ENCODE measurements around the gene PCDH9.
A peak's percentile ranks its signal among the peaks of the same experiment; 100 is the strongest.
"Not testable (repeated sequence)": the region's sequence is repeated elsewhere in the genome, so short reads cannot be mapped to it uniquely, and the experiment has no call there.

PCDH9 gene

DNA sequence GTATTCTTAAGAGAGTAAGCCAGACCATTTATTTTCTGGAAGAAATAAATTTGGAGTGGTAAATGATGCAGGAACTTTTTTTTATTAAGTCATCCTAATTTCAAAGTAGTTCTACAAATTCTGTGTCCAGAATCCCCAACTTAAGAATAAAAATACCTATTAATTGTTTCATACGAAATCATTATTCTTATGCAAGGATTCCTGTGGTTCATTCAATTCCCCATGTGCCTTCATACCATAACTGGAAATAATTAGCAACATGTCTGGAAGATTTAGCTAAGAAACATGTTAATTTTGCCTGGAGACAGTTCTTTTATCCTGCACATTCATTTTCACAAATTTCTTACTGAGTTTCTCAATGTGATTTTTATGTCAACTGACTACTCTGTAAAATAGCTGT lies 408.6 kb downstream of the PCDH9 start:
- DNase-seq = no peak

DNA sequence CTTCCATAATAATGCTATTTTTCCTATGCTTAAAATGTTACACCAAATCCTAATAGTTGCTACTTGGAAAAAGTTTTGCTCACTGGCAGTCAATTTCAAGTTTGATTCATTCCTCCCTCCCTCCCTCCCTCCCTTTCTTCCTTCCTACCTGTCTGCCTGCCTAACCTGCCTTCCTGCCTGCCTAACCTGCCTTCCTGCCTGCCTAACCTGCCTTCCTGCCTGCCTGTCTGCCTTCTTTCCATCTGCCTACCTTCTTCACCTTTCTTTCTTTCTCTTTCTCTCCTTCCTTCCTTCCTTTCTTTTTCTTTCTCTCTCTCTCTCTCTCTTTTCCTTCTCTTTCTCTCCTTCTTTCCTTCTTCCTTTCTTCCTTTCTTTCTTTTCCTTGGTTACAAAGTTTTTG lies 418.7 kb downstream of the PCDH9 start:
- no peak for DNase-seq

- no peak for DNase-seq
Measured at GRCh38 chr13:66809485-66809884, 420.7 kb downstream of the PCDH9 start.

GRCh38 chr13:66807251-66807650 lies 422.9 kb downstream of the PCDH9 start:
- DNase-seq = no peak

GRCh38 chr13:66805657-66806056 lies 424.5 kb downstream of the PCDH9 start:
- DNase-seq = no peak

- no peak for DNase-seq
Measured at GRCh38 chr13:66803808-66804456, 426.2 kb downstream of the PCDH9 start.

DNA sequence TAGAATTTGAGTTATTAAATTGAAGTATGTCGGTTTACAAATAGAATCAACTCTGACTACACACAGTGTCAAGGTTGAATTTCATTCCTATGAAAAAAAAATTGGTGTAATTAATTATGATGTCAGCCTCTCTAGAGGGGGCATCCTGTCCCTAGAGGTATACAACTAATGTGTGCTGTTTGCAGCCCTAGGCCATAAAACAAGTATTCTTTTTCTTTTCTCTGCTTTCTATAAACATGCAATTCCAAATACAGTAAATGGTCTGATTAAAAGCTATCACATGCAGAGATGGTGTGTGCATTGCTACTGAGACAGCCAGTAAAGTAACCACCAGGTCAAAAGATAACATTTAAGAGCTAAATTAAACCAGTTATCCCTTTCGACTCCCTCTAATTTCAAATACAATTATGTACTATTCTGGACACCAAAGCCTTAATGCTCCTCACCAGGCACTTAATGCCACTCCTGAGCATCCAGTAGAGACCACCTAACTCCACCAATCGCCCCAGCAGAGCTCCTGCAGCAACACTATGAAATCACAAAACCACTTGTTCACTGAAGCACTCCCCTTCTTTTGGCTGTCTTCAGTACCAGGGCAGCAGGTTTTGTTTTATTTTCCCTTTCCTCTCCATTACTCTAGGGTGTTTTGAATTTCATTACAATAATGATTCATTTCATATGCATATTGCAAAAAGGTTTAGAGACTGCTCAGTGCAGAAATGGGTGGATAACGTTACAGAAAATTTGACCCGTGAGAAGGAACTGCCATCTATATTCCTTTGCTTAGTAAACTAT lies 426.9 kb downstream of the PCDH9 start:
- DNase-seq = no peak

- no peak for DNase-seq
Measured at GRCh38 chr13:66795636-66796035, 434.5 kb downstream of the PCDH9 start.

- no peak for DNase-seq
Measured at GRCh38 chr13:66794340-66795031, 435.6 kb downstream of the PCDH9 start.

DNA sequence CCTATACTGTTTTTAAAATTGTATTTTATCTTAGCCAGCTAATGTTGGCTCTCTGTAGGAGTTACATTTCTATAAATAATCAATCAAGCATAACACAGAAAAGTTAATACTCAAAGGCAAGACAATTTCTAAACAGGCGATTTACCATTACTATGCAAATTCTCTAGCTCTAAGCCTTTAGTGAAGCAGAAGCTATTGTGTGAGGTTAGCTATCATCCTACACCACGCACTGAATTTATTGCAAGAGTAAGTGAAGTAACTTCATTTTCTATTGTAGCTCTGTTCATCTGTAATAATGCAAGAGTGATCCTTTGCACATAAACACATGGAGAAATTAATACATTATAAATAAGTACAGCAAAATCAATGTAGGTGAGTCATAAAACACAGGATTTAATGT lies 439.3 kb downstream of the PCDH9 start:
- no peak for DNase-seq

DNA sequence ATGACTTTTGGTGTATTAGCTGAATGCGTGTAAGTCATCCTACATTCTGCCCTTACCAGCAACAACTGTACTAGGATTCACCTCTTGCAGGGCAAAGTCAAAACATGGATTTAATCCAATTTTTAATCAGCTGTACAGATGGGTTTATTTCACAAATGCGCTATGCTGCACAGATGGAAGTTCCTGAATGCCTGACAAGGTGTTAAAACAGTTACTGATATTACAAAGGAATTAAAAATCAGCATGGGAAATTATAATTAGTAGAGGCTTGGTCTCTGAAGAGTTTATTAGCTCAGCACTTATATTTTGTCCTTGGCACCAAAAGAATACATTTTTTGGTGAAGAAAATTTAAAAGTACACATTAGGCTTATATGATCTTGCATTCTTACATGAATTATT lies 448.9 kb downstream of the PCDH9 start:
- no peak for DNase-seq

DNA sequence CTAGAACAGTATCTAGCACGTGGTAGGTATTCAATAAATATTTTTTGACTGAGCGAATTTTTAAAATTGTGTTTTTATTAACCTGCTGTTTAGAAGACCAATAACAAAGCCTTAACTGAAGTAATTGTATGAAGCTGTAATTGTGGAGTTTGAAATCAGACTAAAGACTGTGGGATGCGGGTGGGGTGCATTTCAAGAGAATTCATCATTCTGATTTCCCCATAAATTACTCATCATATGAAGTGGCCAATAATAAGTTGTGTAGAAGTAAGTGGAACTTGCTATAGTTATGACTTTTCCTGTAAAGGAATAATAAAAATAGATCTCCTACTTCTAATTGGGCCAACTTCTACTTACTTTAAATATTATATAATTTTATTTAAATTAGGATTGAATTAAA lies 449.3 kb downstream of the PCDH9 start:
- DNase-seq = no peak

GRCh38 chr13:66778461-66778860 lies 451.7 kb downstream of the PCDH9 start:
- peak in 1 of 2 experiments; percentile 2 for DNase-seq

DNA sequence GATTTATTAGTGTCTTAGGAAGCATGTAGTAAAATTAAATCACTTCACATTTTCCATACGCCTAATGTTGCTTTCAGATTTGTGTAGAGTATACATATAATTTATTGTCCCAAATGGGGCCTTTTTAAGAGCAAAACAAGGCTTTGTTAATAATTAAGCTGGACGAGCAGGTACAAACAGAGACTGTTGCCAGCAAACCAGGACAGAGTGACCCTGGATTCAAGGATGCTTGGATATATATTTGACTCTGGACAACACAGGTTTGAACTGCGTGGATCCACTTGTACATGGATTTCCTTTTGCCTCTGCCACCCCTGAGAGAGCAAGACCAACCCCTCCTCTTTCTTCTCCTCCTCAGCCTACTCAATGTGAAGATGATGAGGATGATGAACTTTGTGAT lies 454.9 kb downstream of the PCDH9 start:
- no peak for DNase-seq

DNA sequence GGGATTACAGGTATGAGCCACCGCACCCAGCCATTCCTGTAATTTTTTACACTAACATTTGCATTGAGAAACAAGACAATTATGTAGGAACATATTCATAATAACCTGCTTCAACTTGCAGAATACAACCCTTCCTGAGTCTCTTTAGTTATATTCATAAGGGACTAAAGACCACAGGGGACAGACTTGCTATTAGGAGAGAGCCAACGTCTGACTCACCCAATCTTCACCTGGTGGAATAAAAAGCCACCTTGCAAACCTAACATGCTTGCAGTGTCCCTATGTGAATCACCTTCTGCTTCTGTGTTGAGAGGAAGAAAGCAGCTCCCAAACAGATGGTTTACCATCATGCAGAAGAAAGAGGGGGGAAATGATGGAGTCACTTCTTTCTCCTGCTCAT lies 456.1 kb downstream of the PCDH9 start:
- no peak for DNase-seq

GRCh38 chr13:66765559-66765958 lies 464.6 kb downstream of the PCDH9 start:
- DNase-seq = no peak

DNA sequence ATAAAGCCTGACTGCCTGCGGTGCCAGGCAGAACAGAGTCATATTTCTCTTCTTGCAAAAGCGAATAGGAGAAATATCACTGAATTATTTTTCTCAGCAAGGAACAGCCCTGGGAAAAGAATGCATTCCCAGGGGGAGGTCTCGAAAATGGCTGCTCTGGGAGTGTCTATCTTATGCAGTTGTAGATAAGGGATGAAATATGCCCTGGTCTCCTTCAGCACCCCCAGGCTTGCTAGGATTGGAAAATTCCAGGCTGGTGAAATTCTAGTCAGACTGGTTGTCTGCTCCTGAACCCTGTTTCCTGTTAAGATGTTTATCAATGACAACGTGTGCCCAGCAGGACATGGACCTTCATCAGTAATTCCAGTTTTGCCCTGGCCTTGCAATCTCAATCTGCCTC lies 469.5 kb downstream of the PCDH9 start:
- DNase-seq = not testable (repeated sequence)

GRCh38 chr13:66759919-66760318 lies 470.2 kb downstream of the PCDH9 start:
- no peak for DNase-seq

DNA sequence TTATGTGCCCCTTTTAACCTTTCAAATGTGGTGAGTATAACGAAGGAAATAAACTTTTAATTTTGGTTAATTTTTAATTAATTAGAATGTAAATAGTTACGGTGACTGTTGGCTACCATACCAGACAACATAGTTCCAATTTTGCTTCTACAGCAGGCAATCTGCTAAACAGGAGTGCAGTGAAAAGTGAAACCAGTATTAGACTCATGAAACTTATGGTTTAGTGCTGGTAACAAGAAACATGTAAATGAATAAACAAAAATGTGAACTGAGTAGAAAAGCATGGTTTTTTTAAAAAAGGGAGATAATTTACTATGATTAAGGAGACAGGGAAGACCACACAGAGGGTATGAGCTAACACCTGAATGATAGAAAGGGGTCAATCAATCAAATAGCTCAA lies 478.4 kb downstream of the PCDH9 start:
- no peak for DNase-seq

DNA sequence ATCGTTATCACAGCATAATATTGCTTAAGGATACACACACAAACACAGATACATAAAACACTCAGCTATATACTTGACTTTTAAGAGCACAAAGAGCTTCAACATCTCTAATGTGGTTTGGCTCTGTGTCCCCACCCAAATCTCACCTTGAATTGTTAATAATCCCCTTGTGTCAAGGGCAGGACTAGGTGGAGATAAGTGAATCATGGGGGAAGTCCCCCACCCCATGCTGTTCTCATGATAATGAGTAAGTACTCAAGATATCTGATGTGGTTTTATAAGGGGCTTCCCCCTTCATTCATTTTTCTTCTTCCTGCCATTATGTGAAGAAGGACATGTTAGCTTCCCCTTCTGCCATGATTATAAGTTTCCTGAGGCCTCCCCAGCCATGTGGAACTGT lies 481.4 kb downstream of the PCDH9 start:
- DNase-seq = no peak

GRCh38 chr13:66745307-66745706 lies 484.8 kb downstream of the PCDH9 start:
- DNase-seq = no peak

GRCh38 chr13:66723576-66723975 lies 506.6 kb downstream of the PCDH9 start:
- no peak for DNase-seq

- no peak for DNase-seq
Measured at GRCh38 chr13:66716538-66716937, 513.6 kb downstream of the PCDH9 start.

DNA sequence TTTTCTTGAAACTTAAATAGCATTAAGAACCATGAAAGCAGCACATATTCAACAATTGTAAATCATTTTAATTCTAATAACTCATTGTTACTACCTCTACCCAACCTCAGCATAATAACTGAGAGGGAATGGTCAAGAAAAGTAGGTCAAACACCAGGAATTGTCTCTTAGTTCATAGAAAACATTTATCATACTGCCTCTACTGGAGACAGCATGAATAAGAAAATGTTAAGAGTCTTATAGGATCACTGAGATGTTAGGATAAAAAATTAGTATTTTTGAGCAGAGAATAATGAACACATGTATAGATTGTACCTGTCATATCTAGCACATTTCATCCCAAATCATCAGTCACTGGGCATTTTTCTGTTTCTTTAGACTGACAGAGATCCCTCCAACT lies 515.3 kb downstream of the PCDH9 start:
- DNase-seq = no peak
